GM12878 (cell line): ENCODE measurements around the gene ACKR4. TPM values are rescaled to one million over a fixed set of nuclear protein-coding genes. Genes with fewer than 3 reads are reported as not detected.

ENCODE experiments used
- ATAC-seq: fragments of 200-7000 bp; cut with Tn5 transposase; 3 replicates; pipeline ENCODE4 v1.9.1; 2020; ENCODE audit warnings: mild to moderate bottlenecking, moderate library complexity
- BruUV-seq: library from RNA; stranded (reverse); fragments of 400-500 nt; replicated peaks from 2 replicates; lab custom pipeline; 2021; lab: Mats Ljungman, UMichigan
- CTCF ChIA-PET: fragments of 300-600 bp; sonication (Branson Sonifier 250); formaldehyde crosslinking; extraction: SDS; loops from one replicate; lab custom pipeline; 2021; ENCODE audit warnings: inconsistent platforms; lab: Yijun Ruan, JAX
- POLR2A ChIA-PET: fragments of 350-600 bp; formaldehyde crosslinking; extraction: SDS; loops from one replicate; lab custom pipeline; 2021; ENCODE audit warnings: inconsistent platforms; lab: Charles Lee
- RAD21 ChIA-PET: fragments of 300-600 bp; sonication (Branson Sonifier 250); formaldehyde crosslinking; loops from one replicate; lab custom pipeline; 2023; ENCODE audit warnings: antibody characterized with exemption; ENCODE audit not compliant: unreplicated experiment; lab: Charles Lee
- SMC1A ChIA-PET: fragments of 300-600 bp; sonication (Branson Sonifier 250); formaldehyde crosslinking; loops from one replicate; lab custom pipeline; 2023; ENCODE audit not compliant: unreplicated experiment, uncharacterized antibody; lab: Charles Lee
- DNase-seq: peaks from one replicate; pipeline ENCODE4 v3.0.0-alpha.2; 2011; ENCODE audit warnings: low read depth, low spot score
- FAIRE-seq: peaks from 3 replicates; lab custom pipeline; 2011; peaks lifted over from hg19 to GRCh38; lab: Jason Lieb, UNC
- H2AFZ ChIP-seq: 2 replicates; pipeline ENCODE4 v1.6.0; 2011; ENCODE audit warnings: low read depth, low read length, control low read depth; ENCODE audit not compliant: control insufficient read depth
- H3K27ac ChIP-seq: 2 replicates; pipeline ENCODE4 v1.5.1; 2011; ENCODE audit warnings: control low read depth; ENCODE audit not compliant: control insufficient read depth, insufficient read depth
- H3K27me3 ChIP-seq, 2 experiments: replicated peaks in 1 of 2; 2 replicates each; pipeline versions ENCODE4 v1.6.0 to v1.6.1; 2011; ENCODE audit warnings: low read length in 1 of 2; ENCODE audit not compliant: control insufficient read depth in 2 of 2, insufficient read depth in 2 of 2
- H3K36me3 ChIP-seq, 2 experiments: 2 replicates each; pipeline ENCODE4 v1.5.1; 2011; ENCODE audit warnings: low read length in 1 of 2; ENCODE audit not compliant: control insufficient read depth in 2 of 2, insufficient read depth in 2 of 2
- H3K4me1 ChIP-seq: 2 replicates; pipeline ENCODE4 v1.6.1; 2011; ENCODE audit warnings: mild to moderate bottlenecking, low read length, moderate library complexity, mixed read lengths; ENCODE audit not compliant: control insufficient read depth, insufficient read depth
- H3K4me2 ChIP-seq: 2 replicates; pipeline ENCODE4 v1.6.0; 2011; ENCODE audit warnings: control low read depth; ENCODE audit not compliant: control insufficient read depth, insufficient read depth
- H3K4me3 ChIP-seq: fragments of 200-600 bp; sonication (generic); 2 replicates; pipeline ENCODE4 v1.5.1; 2016
- H3K79me2 ChIP-seq: 2 replicates; pipeline ENCODE4 v1.6.0; 2011; ENCODE audit warnings: low read length; ENCODE audit not compliant: control insufficient read depth, insufficient read depth
- H3K9ac ChIP-seq: 2 replicates; pipeline ENCODE4 v1.8.0; 2011; ENCODE audit warnings: low read length, control low read depth, mixed read lengths; ENCODE audit not compliant: control insufficient read depth, insufficient read depth
- H3K9me3 ChIP-seq: replicated peaks from 3 replicates; pipeline ENCODE4 v1.5.1; 2011; ENCODE audit warnings: mild to moderate bottlenecking, low read length; ENCODE audit not compliant: control insufficient read depth, insufficient read depth
- H4K20me1 ChIP-seq: 2 replicates; pipeline ENCODE4 v1.6.0; 2011; ENCODE audit not compliant: control insufficient read depth, insufficient read depth
- BRCA1 ChIP-seq: IDR thresholded peaks from 2 replicates; pipeline ENCODE4 v1.6.1; 2011; ENCODE audit warnings: low read depth, low read length, improper control_type of control experiment
- E2F4 ChIP-seq: IDR thresholded peaks from 2 replicates; pipeline ENCODE4 v1.6.1; 2012; ENCODE audit warnings: low read depth, low read length, improper control_type of control experiment
- RBBP5 ChIP-seq: fragments of 200-600 bp; sonication (generic); conservative IDR thresholded peaks from 2 replicates; pipeline ENCODE4 v1.6.1; 2016
- SPI1 ChIP-seq: IDR thresholded peaks from 2 replicates; pipeline ENCODE4 v1.6.1; 2011; ENCODE audit warnings: low read depth, mild to moderate bottlenecking, low read length, moderate library complexity, borderline replicate concordance; ENCODE audit not compliant: insufficient read depth
- STAT3 ChIP-seq: IDR thresholded peaks from 2 replicates; pipeline ENCODE4 v1.6.1; 2011; ENCODE audit warnings: low read depth, low read length, improper control_type of control experiment
- USF1 ChIP-seq: IDR thresholded peaks from 2 replicates; pipeline ENCODE4 v1.6.1; 2011; ENCODE audit warnings: borderline replicate concordance, low read depth, mild to moderate bottlenecking, moderate library complexity, mixed read lengths, low read length; ENCODE audit not compliant: insufficient read depth; ENCODE audit errors: extremely low read length
- ZBTB40 ChIP-seq: fragments of 450-650 bp; IDR thresholded peaks from 2 replicates; pipeline ENCODE4 v1.6.1; 2016; ENCODE audit warnings: mild to moderate bottlenecking, moderate library complexity, borderline replicate concordance
- ZNF384 ChIP-seq: IDR thresholded peaks from 2 replicates; pipeline ENCODE4 v1.6.1; 2012; ENCODE audit warnings: low read depth, mild to moderate bottlenecking, low read length, improper control_type of control experiment, borderline replicate concordance
- in situ Hi-C: fragments of 300-500 bp; cut with MboI; formaldehyde crosslinking; loops from 9 replicates; pipeline ENCODE4 v1.14.3; 2018; ENCODE audit warnings: mixed read lengths
- intact Hi-C: fragments of 100-400 bp; cut with micrococcal nuclease; formaldehyde crosslinking; loops from one replicate; pipeline ENCODE4 v1.14.2; 2022; ENCODE audit not compliant: unreplicated experiment
- polyA plus RNA-seq, 11 experiments: library from polyadenylated mRNA; depleted of rRNA in 4 of 11; unstranded in 6 of 11; stranded (reverse) in 5 of 11; fragments of >200 nt; fragmentation: Nextera tagmentation in 4 of 11; fragmentation: Illumina TruSeq in 1 of 11; extraction: Ambion mirVana in 4 of 11; extraction: Trizol in 1 of 11; gene quantifications; 1 replicate in 1 of 11; 2 replicates in 10 of 11; pipeline versions ENCODE4 v1.2.1 to v1.2.3, GENCODE V29; 2011 to 2016; ENCODE audit warnings: inconsistent platforms in 2 of 11, missing spikeins in 2 of 11, low read depth in 1 of 11
- total RNA-seq, 4 experiments: library from RNA; depleted of rRNA in 3 of 4; stranded (reverse); fragments of >200 nt in 3 of 4; fragmentation: Illumina TruSeq in 1 of 4; extraction: Trizol in 1 of 4; gene quantifications; 2 replicates each; pipeline versions ENCODE4 v1.2.1 to v1.2.3, GENCODE V29; 2013 to 2021

ACKR4 gene
- total and polyA plus RNA-seq, 10 of the 15 experiments (the other 5 are each of a cell fraction or from before 2014, with no cell fraction given) = 0.06 to 0.40 (median 0.12) TPM

GRCh38 chr3:132595014-132595413, 2.1 kb upstream of the ACKR4 start:
- H3K9ac ChIP-seq = no peak overlapping the region
- no peaks in the 10 kb centered on the region for H3K27me3 ChIP-seq
- SMC1A ChIA-PET = interaction anchor here (1.0 kb wide), 1 partner anchor 14 kb away, joined by 3 read pairs; no protein-coding TSS in a partner anchor
- ATAC-seq (no peak), FAIRE-seq (no peak), DNase-seq (no peak)
- H3K4me2 ChIP-seq = no peak overlapping the region
- H2AFZ ChIP-seq = no peak overlapping the region
- no peaks in the 10 kb centered on the region for H3K9me3 ChIP-seq
- intact Hi-C loops (no loop called here), in situ Hi-C loops (no loop called here)
- RAD21 ChIA-PET = interaction anchor here (1.0 kb wide), 1 partner anchor 44 kb away, joined by 4 read pairs; no protein-coding TSS in a partner anchor
- BruUV-seq = no TSS peak
- H3K4me1 ChIP-seq = no peaks in the 10 kb centered on the region
- CTCF ChIA-PET = interaction anchor here (0.9 to 2.1 kb wide), 3 partner anchors 8 to 48 kb away, joined by 3 to 6 read pairs (median 4); no protein-coding TSS in a partner anchor
- H3K79me2 ChIP-seq = no peaks in the 10 kb centered on the region
- peaks cover 0 to 3% of the 10 kb centered on the region in 2 experiments; a peak in 2 of 4 replicates for H3K36me3 ChIP-seq
- H3K4me3 ChIP-seq = no peak overlapping the region
- H3K27ac ChIP-seq = no peak overlapping the region
- no peaks in the 10 kb centered on the region for H4K20me1 ChIP-seq
- TF ChIP-seq RBBP5 (no peak), SPI1 (peak; percentile 51; the same call in 1 of the 2 replicates)
- POLR2A ChIA-PET = interaction anchor here (0.5 kb wide), 1 partner anchor 62 kb away, joined by 6 read pairs; no protein-coding TSS in a partner anchor

- H3K4me2 ChIP-seq = no peak overlapping the region
- no peak for TF ChIP-seq ZNF384
- no peak for TF ChIP-seq STAT3
- TF ChIP-seq E2F4 = no peak
- TF ChIP-seq USF1 = no peak
- no peak for TF ChIP-seq ZBTB40
- no peak for TF ChIP-seq BRCA1
- H3K79me2 ChIP-seq = no peaks in the 10 kb centered on the region
- H3K36me3 ChIP-seq = peaks cover 0 to 3% of the 10 kb centered on the region in 2 experiments; a peak in 2 of 4 replicates
- CTCF ChIA-PET = no interaction called here
- no peaks in the 10 kb centered on the region for H3K9me3 ChIP-seq
- no peak overlapping the region for H3K27ac ChIP-seq
- no peaks in the 10 kb centered on the region for H3K27me3 ChIP-seq
- DNase-seq (no peak), ATAC-seq (no peak), FAIRE-seq (no peak)
- RAD21 ChIA-PET = no interaction called here
- no peaks in the 10 kb centered on the region for H4K20me1 ChIP-seq
- POLR2A ChIA-PET = no interaction called here
- in situ Hi-C loops = no loop called here
- no peak overlapping the region for H3K4me3 ChIP-seq
- BruUV-seq = no TSS peak
- SMC1A ChIA-PET = interaction anchor here (1.6 kb wide), 2 partner anchors 47 to 48 kb away, joined by 3 to 6 read pairs; no protein-coding TSS in a partner anchor
- H3K9ac ChIP-seq = no peak overlapping the region
- H3K4me1 ChIP-seq = no peaks in the 10 kb centered on the region
- intact Hi-C loops = no loop called here
- no peak overlapping the region for H2AFZ ChIP-seq
These were observed 744 bp upstream of the ACKR4 start for GRCh38 chr3:132596326-132596725.
